ENCODE measurements around the gene WWP2.

GRCh38 chr16:69787883-69788282 lies 25.8 kb downstream of the WWP2 start:
- TF ChIP-seq SUZ12 (IDR thresholded peaks at IDR 0.05) (no peak), ARNT (IDR thresholded peaks at IDR 0.05) (no peak), L3MBTL2 (conservative IDR thresholded peaks at IDR 0.05) (no peak), SP1 (IDR thresholded peaks at IDR 0.05) (no peak), TARDBP (IDR thresholded peaks at IDR 0.05) (no peak), BHLHE40 (IDR thresholded peaks at IDR 0.05; ENCODE audit: borderline replicate concordance) (no peak), PKNOX1 (IDR thresholded peaks at IDR 0.05) (no peak), FOXA1 (IDR thresholded peaks at IDR 0.05) (no peak), ELF4 (IDR thresholded peaks at IDR 0.05) (no peak), NFRKB (IDR thresholded peaks at IDR 0.05) (no peak), FOXK2 (IDR thresholded peaks at IDR 0.05) (no peak), ZNF384 (IDR thresholded peaks at IDR 0.05) (no peak)

Measured in HEK293T (cell line).